Measurements from ENCODE around the gene RNASEH1. TPM values are rescaled to one million over a fixed set of nuclear protein-coding genes. Genes with fewer than 3 reads are reported as not detected.
"Not testable (repeated sequence)": the region's sequence is repeated elsewhere in the genome, so short reads cannot be mapped to it uniquely, and the experiment has no call there.

RNASEH1 gene
- total RNA-seq, 4 donors from 2014 or later = 17.9 to 26.3 (median 23.8) TPM

DNA sequence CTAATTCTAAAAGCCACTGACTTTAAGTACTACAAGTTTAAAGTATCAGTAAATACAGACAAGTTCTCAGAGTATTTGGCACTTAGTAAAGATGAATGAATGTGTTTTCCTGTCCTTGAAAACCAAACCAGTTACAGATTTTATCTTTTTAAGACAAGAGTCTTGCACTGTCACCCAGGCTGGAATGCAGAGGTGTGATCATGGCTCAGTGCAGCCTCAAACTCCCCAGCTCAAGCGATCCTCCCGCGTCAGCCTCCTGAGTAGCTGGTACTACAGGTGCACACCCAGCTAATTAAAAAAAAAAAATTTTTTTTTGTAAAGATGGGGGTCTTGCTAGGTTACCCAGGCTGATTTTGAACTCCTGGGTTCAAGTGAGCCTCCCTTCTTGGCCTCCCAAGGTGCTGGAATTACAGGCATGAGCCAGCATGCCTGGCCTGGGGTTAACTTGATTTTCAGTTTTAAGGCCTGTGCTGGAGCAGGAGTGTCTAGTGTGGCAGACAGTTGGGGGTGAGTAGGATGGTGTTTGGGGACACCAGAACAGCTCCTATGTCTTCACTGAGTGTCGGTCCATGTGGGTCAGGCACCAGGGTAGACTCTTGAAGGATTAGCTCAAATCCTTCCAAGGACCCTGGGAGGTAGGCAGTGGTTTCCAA lies 26.6 kb upstream of the RNASEH1 start:
- TF ChIP-seq, protein P1, sequence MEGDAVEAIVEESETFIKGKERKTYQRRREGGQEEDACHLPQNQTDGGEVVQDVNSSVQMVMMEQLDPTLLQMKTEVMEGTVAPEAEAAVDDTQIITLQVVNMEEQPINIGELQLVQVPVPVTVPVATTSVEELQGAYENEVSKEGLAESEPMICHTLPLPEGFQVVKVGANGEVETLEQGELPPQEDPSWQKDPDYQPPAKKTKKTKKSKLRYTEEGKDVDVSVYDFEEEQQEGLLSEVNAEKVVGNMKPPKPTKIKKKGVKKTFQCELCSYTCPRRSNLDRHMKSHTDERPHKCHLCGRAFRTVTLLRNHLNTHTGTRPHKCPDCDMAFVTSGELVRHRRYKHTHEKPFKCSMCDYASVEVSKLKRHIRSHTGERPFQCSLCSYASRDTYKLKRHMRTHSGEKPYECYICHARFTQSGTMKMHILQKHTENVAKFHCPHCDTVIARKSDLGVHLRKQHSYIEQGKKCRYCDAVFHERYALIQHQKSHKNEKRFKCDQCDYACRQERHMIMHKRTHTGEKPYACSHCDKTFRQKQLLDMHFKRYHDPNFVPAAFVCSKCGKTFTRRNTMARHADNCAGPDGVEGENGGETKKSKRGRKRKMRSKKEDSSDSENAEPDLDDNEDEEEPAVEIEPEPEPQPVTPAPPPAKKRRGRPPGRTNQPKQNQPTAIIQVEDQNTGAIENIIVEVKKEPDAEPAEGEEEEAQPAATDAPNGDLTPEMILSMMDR (IDR thresholded peaks at IDR 0.05) = no peak
- ATAC-seq (ENCODE audit: low FRiP score) (peak; percentile 22), DNase-seq (ENCODE audit: low spot score) (no peak)

DNA sequence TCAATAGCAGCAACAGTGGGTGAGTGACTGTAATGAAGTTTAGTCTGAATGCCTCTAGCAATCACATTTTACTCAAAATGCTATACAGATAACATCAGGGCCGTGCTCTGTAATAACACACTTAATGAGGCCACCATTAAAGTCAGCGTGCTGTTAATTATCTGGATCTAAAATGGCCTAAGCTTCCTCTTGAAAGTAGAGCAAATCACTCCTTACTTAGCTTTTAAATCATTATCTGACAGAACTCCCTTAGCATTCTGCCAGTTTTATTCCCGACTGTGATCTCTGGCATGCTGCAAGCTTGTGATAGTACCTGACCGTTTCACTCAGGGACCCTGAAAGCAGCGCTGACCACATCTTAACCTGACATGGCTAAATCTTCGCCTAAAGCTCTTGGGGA lies 25.9 kb upstream of the RNASEH1 start:
- DNase-seq (ENCODE audit: low spot score) (no peak), ATAC-seq (ENCODE audit: low FRiP score) (no peak)
- TF ChIP-seq, protein P1 (IDR thresholded peaks at IDR 0.05) = no peak

DNA sequence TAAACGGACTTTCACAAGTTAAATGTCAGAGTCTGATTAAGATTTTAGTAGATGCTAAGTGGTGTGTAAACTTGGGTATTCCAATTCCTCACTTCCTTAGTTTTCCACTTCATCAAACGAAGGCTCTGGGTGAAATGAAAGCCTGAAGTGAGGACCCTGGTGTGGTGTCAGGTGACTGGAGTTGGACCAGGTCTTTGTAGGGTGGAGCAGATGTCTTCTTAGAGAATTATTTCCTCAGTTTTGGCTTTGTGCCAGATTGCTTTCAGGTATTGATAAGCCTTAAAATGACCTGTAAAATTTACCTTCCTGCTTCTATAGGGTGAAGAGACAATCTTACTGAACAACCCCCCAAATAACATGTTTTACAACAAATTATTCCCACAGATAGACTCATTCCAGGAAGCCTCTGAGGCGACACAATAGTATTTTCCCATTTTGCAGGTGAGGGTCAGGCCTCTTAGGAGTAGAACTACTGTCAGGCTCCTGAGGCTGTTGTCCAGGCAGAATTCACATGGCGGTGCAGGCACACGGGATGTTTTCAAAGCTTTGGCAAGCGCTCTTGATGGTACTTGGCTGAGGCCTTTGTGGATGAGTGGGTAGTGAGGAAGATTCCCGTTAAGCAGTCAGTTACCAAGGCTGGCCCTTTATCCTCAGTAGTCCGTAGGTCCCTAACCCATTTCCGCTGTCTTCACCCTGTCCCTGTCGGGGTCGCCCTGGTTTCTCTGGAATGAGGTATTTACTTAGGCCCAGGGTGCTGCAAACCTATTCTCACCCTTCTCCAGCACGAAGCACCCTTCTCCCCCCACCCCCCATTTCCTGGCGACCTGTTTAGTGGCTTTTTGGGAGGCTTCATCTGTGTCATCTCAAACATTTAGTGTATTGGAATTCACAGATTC lies 23.5 kb upstream of the RNASEH1 start:
- TF ChIP-seq, protein P1 (IDR thresholded peaks at IDR 0.05) = no peak
- DNase-seq (ENCODE audit: low spot score) (no peak), ATAC-seq (ENCODE audit: low FRiP score) (no peak)

DNA sequence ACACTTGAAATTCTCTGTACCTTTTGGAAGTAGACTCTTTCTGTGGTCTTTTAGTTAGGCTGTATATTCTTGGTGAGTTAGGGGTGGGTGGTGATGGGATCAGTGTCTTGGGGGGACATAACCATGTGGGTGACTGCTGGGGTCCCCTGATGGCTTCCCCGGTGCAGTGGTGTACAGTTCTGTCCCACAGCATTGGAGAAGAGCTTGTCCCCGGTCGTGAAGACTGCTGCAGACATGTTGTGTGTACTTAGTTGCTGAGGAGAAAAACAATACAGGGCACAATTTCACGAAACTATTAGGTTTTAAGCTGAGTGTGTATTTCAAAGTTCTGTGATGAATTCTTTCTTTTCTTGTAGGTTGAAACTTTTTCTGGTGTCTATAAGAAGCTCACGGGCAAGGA lies 22.3 kb upstream of the RNASEH1 start:
- TF ChIP-seq, protein P1 (IDR thresholded peaks at IDR 0.05) = no peak
- no peak for ATAC-seq (ENCODE audit: low FRiP score)
- DNase-seq (ENCODE audit: low spot score) = no peak

DNA sequence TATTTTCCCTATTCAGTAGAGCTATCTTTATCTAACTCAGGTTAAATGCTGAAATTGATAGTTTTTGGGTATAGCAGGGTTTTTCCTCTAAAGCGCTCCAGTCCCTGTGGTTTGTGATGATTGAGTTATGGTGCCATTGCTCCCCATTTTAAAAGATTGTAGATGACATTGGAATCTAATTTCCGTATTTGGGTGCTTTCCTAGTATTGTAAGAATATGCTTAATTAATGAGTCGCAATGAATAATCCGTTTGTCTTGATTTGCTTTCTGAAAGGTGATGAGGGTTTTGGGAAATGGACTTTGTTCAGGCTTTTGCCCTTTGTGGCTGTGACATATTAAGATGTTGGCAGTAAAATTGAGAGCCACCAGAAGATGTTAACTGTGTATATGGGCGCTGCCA lies 20.9 kb upstream of the RNASEH1 start:
- TF ChIP-seq, protein P1 (IDR thresholded peaks at IDR 0.05) = no peak
- ATAC-seq (ENCODE audit: low FRiP score) = no peak
- DNase-seq (ENCODE audit: low spot score) = no peak

DNA sequence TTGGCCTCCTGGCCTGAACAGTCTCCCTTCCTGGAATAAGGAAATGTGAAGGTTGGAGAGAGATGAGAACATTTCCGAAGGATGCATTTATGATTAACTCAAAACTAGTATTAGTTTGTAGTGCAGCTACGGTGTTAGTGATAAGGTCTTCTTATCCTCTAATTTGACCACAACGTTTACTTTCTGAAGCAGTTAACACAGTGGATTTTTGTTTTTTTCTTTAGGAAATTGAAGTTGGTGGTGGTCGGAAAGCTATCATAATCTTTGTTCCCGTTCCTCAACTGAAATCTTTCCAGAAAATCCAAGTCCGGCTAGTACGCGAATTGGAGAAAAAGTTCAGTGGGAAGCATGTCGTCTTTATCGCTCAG lies 18.1 kb upstream of the RNASEH1 start:
- DNase-seq (ENCODE audit: low spot score); ATAC-seq (ENCODE audit: low FRiP score): not testable (repeated sequence)

DNA sequence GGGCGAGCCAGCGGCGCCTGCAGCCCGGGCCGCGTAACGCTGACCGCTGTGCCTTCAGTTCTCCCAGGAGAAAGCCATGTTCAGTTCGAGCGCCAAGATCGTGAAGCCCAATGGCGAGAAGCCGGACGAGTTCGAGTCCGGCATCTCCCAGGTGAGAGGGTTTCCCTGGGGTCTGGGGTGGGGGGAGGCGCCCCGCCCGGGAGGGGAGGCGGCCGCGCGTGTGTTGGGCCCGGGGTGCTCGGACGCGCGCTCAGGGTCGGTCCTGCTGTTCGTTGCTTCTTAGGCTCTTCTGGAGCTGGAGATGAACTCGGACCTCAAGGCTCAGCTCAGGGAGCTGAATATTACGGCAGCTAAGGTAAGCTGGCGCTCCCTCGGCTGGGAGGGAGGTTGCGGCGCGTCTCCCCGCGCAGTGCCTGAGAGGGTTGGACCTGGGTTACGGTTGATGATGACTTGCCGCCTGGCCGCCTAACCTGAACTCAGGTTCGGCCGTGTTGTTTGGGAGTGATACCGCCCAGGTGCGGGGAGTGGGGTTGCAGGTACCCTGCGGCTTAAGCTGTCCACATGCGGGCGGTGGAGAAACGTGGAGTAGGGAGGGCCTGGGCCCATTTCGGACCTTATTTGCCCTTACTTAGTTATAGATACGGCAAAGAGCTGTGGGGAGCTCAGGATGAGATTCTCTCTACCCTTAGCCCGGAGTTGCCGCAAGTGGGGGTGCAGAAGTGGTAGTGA lies 17.6 kb upstream of the RNASEH1 start:
- DNase-seq (ENCODE audit: low spot score) = no peak
- ATAC-seq (ENCODE audit: low FRiP score) = peak; percentile 50
- TF ChIP-seq, protein P1 (IDR thresholded peaks at IDR 0.05) = no peak
